Measurements from ENCODE around the gene GNAI2. TPM values are rescaled to one million over a fixed set of nuclear protein-coding genes. Genes with fewer than 3 reads are reported as not detected.
"Not testable (repeated sequence)": the region's sequence is repeated elsewhere in the genome, so short reads cannot be mapped to it uniquely, and the experiment has no call there.

The GNAI2 gene
- total and polyA plus RNA-seq, 12 donors = 109 to 275 (median 166) TPM

DNA sequence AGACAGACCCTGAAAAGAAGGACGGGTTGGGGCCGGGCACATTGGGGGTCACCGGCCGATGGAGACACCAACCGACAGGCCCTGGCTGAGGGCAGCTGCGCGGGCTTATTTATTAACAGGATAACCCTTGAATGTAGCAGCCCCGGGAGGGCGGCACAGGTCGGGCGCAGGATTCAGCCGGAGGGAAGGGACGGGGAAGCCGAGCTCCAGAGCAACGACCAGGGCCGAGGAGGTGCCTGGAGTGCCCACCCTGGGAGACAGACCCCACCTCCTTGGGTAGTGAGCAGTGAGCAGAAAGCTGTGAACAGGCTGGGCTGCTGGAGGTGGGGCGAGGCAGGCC is 40.7 kb downstream of the GNAI2 start:
- H3K27me3 ChIP-seq = peaks cover 4% of the 10 kb centered on the region
- no peaks in the 10 kb centered on the region for H3K9me3 ChIP-seq (replicated peaks in 1 of 3)
- DNase-seq = peak in 1 of 7 donors; percentile 12
- peaks cover 0 to 33% of the 10 kb centered on the region in 2 donors for H3K36me3 ChIP-seq (replicated peaks in 1 of 2)
- peaks cover 10 to 33% of the 10 kb centered on the region in 2 donors for H3K4me1 ChIP-seq (replicated peaks in 1 of 2)
- intact Hi-C loops (cut with DNase I) = loop anchor here in 1 of 2 donors (5.0 to 10.0 kb wide), 2 partner anchors 84 to 152 kb away; partner anchors contain the start of gene GNAT1
- TF ChIP-seq, protein P1, sequence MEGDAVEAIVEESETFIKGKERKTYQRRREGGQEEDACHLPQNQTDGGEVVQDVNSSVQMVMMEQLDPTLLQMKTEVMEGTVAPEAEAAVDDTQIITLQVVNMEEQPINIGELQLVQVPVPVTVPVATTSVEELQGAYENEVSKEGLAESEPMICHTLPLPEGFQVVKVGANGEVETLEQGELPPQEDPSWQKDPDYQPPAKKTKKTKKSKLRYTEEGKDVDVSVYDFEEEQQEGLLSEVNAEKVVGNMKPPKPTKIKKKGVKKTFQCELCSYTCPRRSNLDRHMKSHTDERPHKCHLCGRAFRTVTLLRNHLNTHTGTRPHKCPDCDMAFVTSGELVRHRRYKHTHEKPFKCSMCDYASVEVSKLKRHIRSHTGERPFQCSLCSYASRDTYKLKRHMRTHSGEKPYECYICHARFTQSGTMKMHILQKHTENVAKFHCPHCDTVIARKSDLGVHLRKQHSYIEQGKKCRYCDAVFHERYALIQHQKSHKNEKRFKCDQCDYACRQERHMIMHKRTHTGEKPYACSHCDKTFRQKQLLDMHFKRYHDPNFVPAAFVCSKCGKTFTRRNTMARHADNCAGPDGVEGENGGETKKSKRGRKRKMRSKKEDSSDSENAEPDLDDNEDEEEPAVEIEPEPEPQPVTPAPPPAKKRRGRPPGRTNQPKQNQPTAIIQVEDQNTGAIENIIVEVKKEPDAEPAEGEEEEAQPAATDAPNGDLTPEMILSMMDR (IDR thresholded peaks at IDR 0.05) = no peak
- TF ChIP-seq POLR2A (IDR thresholded peaks at IDR 0.05) = no peak
- H3K27ac ChIP-seq = no peak overlapping the region
- WGBS, 4 donors = 85 to 90% (median 86%) methylated on average over 14 to 17 of the region's 17 CpGs
- H3K4me3 ChIP-seq = no peak overlapping the region

DNA sequence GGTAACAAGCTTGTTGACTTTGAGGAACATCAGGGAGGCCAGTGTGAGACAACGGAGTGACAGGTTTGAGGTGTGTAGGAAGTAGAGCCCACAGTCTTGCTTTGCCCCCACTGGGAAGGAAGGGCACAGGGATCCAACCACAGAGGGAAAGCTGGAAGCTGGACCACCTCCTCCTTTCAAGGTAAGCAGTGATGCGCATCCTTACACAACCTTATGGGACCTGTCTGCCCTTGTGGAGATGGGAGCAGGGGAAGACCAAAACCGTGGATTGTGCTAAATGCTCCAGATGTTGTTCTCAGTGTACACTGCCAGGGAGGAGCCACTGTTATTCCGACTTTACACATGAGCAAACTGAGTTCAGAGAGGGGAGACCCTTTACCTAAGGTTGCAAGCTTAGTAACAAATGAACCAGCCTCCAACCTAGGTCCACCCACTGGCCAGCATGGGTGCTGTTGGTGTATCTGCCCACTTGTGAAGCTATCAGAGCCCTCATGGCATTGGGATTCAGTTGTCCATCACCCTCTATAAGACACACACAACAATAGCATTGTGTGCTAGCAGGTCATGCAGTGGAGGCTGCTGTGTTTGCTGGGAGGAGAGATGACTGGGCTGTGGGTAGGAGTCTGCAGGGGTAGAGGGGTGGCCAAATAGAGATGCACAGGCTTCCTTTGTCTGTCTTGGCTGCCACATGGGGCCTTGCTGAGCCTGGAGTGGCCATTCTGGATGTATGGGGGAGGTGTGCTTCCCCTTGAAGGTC is 42.3 kb downstream of the GNAI2 start:
- Histone ChIP-seq H3K4me3 (no peak overlapping the region), H3K9me3 (replicated peaks in 1 of 3) (no peaks in the 10 kb centered on the region), H3K36me3 (replicated peaks in 1 of 2) (peaks cover 0 to 33% of the 10 kb centered on the region in 2 donors), H3K27me3 (peaks cover 4% of the 10 kb centered on the region), H3K4me1 (replicated peaks in 1 of 2) (peaks cover 5 to 18% of the 10 kb centered on the region in 2 donors), H3K27ac (no peak overlapping the region)
- intact Hi-C loops (cut with DNase I) = loop anchor here in 1 of 2 donors (5.0 to 10.0 kb wide), 2 partner anchors 86 to 154 kb away; partner anchors contain the start of gene GNAT1
- TF ChIP-seq, protein P1 (IDR thresholded peaks at IDR 0.05) = no peak
- TF ChIP-seq POLR2A (IDR thresholded peaks at IDR 0.05) = no peak
- 81 to 87% (median 85%) methylated on average over 3 to 4 of the region's 4 CpGs for WGBS, 4 donors
- no peak for DNase-seq

DNA sequence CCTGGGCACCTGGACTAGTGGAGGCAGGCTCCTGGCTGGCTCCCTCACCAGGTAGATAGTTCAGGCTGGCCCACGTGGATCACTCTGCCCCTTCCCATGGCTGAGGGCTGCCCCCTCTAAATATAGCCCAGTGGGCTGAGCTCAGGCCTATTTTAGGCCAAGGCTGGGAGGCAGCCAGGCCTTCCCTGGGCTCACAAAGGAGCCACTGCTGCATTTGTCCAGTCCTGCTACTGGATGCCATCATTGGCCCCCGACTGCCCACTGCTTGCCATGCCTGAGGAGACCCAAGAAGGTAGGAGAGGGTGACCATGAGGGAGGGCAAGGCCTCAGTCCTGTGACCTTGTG is 42.8 kb downstream of the GNAI2 start, which contains the start of gene LSMEM2:
LSMEM2 (plus strand) TSS at position 208 of the 345 bp plus-strand sequence; CDS start at position 235, 27 bp downstream.
- no peak within 1 kb of the TSS for H3K4me3 ChIP-seq
- H3K27ac ChIP-seq = no peak within 1 kb of the TSS
- TF ChIP-seq, protein P1 (IDR thresholded peaks at IDR 0.05) = no peak
- TF ChIP-seq POLR2A (IDR thresholded peaks at IDR 0.05) = no peak
- peak in 1 of 7 donors; percentile 21 for DNase-seq
- WGBS, 4 donors = 40 to 100% (median 44%) methylated on average over 1 to 2 of the region's 2 CpGs
- peaks cover 0 to 27% of the 10 kb centered on the region in 2 donors for H3K36me3 ChIP-seq (replicated peaks in 1 of 2)
- H3K27me3 ChIP-seq = peaks cover 4% of the 10 kb centered on the region
- intact Hi-C loops (cut with DNase I) = loop anchor here in 1 of 2 donors (5.0 to 10.0 kb wide), 2 partner anchors 87 to 154 kb away; partner anchors contain the start of gene GNAT1
- no peaks in the 10 kb centered on the region for H3K9me3 ChIP-seq (replicated peaks in 1 of 3)
- peaks cover 0 to 12% of the 10 kb centered on the region in 2 donors for H3K4me1 ChIP-seq (replicated peaks in 1 of 2)

DNA sequence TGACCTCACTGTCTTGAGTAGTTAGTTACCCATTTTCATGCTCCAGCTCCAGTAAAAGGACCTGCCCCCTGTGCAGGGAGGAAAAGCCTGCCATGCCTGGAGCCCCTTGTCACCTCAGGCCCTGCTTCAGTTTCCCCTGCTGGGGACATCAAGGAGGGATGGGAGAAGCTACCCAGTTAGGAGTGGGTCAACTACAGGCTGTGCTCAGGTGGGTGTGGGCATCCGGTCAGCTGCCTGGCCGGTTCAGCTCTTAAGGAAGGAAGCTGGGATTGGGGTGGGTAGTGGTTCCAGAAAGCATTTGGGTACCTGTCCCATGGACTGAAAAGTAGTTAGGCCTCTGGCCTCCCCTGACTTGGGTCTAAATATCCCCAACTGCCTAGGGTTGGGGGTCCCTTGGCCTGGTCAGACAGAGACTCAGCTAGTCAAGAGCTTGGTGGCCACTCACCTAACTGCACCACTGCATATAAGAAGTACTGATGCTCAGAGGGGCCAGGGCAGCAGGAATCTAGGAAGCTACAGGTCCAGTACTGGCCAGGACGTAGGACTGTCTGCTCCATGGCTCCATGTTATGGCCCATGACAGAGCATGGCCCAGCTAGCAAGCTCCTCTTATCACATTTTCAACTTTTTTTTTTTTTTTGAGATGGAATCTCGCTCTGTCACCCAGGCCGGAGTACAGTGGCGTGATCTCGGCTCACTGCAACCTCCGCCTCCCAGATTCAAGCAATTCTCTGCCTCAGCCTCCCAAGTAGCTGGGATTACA is 43.4 kb downstream of the GNAI2 start:
- peak in 2 of 7 donors; percentile 8 to 21 for DNase-seq
- H3K36me3 ChIP-seq (replicated peaks in 1 of 2) = peaks cover 0 to 24% of the 10 kb centered on the region in 2 donors
- intact Hi-C loops (cut with DNase I) = loop anchor here (5.0 to 10.0 kb wide), 2 partner anchors 87 to 155 kb away; partner anchors contain the start of gene GNAT1 (in 1 of the 2)
- H3K4me1 ChIP-seq (replicated peaks in 1 of 2) = peaks cover 0 to 7% of the 10 kb centered on the region in 2 donors
- no peak overlapping the region for H3K4me3 ChIP-seq
- H3K9me3 ChIP-seq (replicated peaks in 1 of 3) = no peaks in the 10 kb centered on the region
- H3K27ac ChIP-seq = no peak overlapping the region
- peaks cover 4% of the 10 kb centered on the region for H3K27me3 ChIP-seq
- 88 to 95% (median 91%) methylated on average over 6 to 8 of the region's 8 CpGs for WGBS, 4 donors
- TF ChIP-seq, protein P1 (IDR thresholded peaks at IDR 0.05) = no peak
- no peak for TF ChIP-seq POLR2A (IDR thresholded peaks at IDR 0.05)

DNA sequence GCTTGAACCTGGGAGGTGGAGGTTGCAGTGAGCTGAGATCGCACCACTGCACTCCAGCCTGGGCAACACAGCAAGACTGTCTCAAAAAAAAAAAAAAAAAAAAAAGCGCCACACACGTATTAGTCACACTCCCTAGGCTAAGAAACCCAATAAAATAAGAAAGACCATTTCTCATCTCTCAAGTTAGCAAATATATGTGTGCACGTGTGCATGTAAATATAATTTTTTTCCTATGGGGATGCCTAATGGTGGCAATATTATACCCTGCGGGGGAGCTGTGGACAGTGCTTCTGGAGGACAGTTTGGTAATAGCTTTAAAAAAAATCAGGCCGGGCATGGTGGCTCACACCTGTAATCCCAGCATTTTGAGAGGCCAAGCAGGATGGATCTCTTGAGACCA is 48.1 kb downstream of the GNAI2 start:
- not testable (repeated sequence) for H3K4me1 ChIP-seq (replicated peaks in 1 of 2); H3K4me3 ChIP-seq; DNase-seq; H3K27ac ChIP-seq; H3K9me3 ChIP-seq (replicated peaks in 1 of 3); H3K27me3 ChIP-seq
- 66 to 73% (median 70%) methylated on average over 6 of the region's 6 CpGs for WGBS, 4 donors
- intact Hi-C loops (cut with DNase I) = loop anchor here in 1 of 2 donors (10.0 kb wide), 1 partner anchor 159 kb away; no protein-coding TSS in a partner anchor
- peaks cover 0 to 19% of the 10 kb centered on the region in 2 donors for H3K36me3 ChIP-seq (replicated peaks in 1 of 2)

Data from adrenal gland (tissue), 12 donors.